ENCODE measurements around the gene SUB1.

The SUB1 gene

DNA sequence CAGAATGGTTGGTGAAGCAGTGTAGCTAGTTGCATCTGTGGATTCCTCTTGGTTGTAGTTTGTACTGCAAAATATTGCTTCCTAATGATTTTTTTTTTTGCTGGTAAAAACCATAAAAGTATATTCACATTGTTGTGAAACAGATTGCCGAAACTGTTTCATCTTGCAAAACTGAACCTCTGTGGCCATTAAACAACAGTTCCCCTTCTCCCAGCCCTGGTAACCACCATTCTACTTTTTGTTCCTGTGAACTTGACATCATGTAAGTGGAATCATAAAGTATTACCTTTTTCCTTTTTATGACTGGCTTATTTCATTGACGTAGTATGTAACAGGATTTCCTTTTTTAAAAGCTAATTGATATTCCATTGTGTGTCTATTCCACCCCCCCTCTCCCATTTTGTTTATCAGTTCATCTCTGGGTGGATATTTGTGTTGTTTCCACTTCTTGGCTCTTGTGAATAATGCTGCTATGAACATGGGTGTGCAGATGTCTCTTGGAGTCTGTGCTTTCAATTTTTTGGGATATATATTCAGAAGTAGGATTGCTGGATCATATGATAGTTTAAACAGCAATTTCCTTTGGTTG, 11.8 kb downstream of the SUB1 start:
- Histone ChIP-seq H3K36me3 (peaks cover 97% of the 10 kb centered on the region), H3K9me3 (no peaks in the 10 kb centered on the region), H3K4me1 (no peaks in the 10 kb centered on the region; the same call in 1 of the 2 replicates), H3K4me3 (ENCODE audit: low read depth, low read length) (no peak overlapping the region), H3K27me3 (no peaks in the 10 kb centered on the region)
- TF ChIP-seq, protein P1, sequence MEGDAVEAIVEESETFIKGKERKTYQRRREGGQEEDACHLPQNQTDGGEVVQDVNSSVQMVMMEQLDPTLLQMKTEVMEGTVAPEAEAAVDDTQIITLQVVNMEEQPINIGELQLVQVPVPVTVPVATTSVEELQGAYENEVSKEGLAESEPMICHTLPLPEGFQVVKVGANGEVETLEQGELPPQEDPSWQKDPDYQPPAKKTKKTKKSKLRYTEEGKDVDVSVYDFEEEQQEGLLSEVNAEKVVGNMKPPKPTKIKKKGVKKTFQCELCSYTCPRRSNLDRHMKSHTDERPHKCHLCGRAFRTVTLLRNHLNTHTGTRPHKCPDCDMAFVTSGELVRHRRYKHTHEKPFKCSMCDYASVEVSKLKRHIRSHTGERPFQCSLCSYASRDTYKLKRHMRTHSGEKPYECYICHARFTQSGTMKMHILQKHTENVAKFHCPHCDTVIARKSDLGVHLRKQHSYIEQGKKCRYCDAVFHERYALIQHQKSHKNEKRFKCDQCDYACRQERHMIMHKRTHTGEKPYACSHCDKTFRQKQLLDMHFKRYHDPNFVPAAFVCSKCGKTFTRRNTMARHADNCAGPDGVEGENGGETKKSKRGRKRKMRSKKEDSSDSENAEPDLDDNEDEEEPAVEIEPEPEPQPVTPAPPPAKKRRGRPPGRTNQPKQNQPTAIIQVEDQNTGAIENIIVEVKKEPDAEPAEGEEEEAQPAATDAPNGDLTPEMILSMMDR (IDR thresholded peaks at IDR 0.05; ENCODE audit: low read depth, low read length) = no peak
- no peak for DNase-seq

DNA sequence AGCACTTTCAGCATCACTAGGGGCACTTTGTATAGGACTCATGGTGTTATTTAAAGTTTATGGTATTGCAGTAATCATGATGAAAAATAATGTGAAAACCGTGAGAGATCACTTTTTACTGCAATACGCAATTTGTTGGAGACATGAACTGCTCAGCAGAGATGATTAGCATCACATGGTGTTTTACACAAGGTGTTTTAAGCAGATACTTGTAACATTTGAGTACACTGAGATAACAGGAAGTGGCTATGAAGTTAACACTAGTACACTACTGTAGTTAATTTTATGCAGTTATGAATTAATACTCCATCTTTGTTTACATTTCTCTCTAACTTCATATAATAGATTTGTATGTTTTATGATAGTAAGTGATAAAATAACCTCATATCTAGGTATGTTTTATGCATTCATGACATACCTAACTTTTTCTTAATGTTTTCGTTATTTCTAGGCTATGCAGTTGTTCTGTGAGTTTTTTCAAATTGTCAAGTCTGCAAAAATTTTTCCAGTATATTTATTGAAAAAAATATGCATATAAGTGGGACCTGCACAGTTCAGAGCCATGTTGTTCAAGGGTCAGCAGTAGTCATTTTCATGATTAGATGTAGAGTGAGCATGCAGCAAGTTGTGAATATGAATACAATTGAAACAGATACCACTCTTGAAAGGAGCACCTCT, 13.0 kb downstream of the SUB1 start:
- TF ChIP-seq, protein P1 (IDR thresholded peaks at IDR 0.05; ENCODE audit: low read depth, low read length) = no peak
- no peaks in the 10 kb centered on the region; the same call in 1 of the 2 replicates for H3K4me1 ChIP-seq
- no peak for DNase-seq
- no peak overlapping the region for H3K4me3 ChIP-seq (ENCODE audit: low read depth, low read length)
- H3K9me3 ChIP-seq = no peaks in the 10 kb centered on the region
- peaks cover 90% of the 10 kb centered on the region for H3K36me3 ChIP-seq
- no peaks in the 10 kb centered on the region for H3K27me3 ChIP-seq

DNA sequence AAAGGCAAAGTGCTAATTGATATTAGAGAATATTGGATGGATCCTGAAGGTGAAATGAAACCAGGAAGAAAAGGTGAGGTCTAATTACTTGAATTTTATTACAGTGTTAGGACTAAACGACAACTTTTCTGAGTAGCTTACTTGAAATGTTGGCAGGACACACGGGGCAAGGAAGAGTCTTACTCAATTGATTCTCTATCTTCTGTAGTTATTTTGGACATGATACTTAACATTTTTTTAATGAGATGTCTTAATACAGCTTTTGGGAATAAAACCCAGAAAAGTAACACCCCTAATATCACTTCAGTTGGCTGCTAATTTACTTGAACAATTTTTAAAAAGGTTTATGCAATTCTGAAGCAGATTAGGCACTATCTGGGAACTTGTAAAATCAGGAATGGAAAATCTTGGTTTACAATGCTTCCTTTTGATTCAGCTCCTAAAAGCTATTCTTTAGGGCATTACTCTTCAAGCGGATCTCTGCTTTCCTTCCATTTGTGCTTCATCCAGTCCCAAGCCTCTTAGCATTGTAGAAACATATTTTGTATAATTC, 13.7 kb downstream of the SUB1 start:
- Histone ChIP-seq H3K4me1 (no peaks in the 10 kb centered on the region; the same call in 1 of the 2 replicates), H3K27me3 (no peaks in the 10 kb centered on the region), H3K4me3 (ENCODE audit: low read depth, low read length) (no peak overlapping the region), H3K36me3 (peaks cover 84% of the 10 kb centered on the region), H3K9me3 (no peaks in the 10 kb centered on the region)
- TF ChIP-seq, protein P1 (IDR thresholded peaks at IDR 0.05; ENCODE audit: low read depth, low read length) = no peak
- DNase-seq = no peak

DNA sequence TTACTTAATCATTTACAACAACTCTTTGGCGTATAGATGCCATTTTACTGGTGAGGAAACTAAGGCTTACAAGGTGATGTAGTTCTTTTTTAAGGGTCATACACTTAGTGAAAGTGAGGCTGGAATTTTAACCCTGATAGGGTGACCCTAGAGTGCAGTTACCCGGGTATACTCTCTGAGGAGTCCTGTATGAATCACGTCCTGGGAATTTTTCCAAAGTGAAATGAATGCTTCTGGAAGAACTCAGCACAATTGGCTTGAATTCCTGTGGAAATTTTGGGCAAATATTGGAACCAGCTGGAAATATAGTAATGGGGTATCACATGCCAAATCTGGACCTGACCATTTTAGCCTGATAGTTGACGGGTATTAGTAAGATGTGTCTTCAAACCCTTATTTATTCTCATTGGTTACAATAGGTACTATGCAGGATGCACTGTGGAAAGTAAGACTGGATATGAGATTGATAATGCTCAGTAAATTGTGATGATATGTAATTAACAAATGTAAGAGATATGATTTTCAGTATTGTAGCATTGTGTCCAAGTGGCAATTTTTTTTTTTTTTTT, 14.8 kb downstream of the SUB1 start:
- H3K4me3 ChIP-seq (ENCODE audit: low read depth, low read length) = no peak overlapping the region
- no peaks in the 10 kb centered on the region for H3K9me3 ChIP-seq
- TF ChIP-seq, protein P1 (IDR thresholded peaks at IDR 0.05; ENCODE audit: low read depth, low read length) = no peak
- no peak for DNase-seq
- H3K36me3 ChIP-seq = peaks cover 78% of the 10 kb centered on the region
- no peaks in the 10 kb centered on the region; the same call in 1 of the 2 replicates for H3K4me1 ChIP-seq
- no peaks in the 10 kb centered on the region for H3K27me3 ChIP-seq

DNA sequence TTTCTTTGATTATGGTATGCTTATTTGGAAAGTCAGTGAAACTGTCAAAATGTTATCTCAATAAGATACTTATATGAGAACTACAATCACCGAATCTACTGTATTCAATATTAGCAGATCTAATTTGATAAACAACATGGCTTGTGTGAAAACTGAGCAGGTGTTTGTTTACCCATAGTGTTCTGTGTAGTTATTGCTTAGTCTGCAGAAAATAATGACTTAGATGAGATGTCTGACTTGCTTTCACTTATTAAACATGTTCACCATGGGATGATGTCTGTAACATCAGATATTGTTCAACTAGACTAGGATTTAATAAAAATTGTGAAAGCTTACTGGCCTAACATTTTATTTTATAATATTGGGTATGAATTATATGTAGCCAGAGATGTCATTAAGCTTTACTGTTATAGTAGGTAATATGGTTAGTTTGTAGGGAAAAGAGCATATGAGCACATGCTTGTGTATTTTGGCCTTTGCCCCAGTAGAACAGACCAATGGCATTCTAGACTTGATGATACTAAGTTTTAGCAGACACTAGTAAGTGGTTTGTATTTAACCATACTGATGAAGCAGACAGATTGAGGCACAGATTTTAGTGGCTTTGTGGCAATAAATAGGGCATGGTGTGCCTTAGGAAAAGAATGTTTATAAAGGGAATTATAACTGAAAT, 16.4 kb downstream of the SUB1 start:
- Histone ChIP-seq H3K27me3 (no peaks in the 10 kb centered on the region), H3K36me3 (peaks cover 71% of the 10 kb centered on the region), H3K4me3 (ENCODE audit: low read depth, low read length) (no peak overlapping the region), H3K4me1 (no peaks in the 10 kb centered on the region), H3K9me3 (no peaks in the 10 kb centered on the region)
- no peak for DNase-seq
- TF ChIP-seq, protein P1 (IDR thresholded peaks at IDR 0.05; ENCODE audit: low read depth, low read length) = no peak

Data from BE2C (cell line).